ENCODE measurements around the gene GSX2. TPM values are rescaled to one million over a fixed set of nuclear protein-coding genes. Genes with fewer than 3 reads are reported as not detected.
A peak's percentile ranks its signal among the peaks of the same experiment; 100 is the strongest.

GSX2 gene
- total and polyA plus RNA-seq, 8 donors = not detected

- TF ChIP-seq, protein P1, sequence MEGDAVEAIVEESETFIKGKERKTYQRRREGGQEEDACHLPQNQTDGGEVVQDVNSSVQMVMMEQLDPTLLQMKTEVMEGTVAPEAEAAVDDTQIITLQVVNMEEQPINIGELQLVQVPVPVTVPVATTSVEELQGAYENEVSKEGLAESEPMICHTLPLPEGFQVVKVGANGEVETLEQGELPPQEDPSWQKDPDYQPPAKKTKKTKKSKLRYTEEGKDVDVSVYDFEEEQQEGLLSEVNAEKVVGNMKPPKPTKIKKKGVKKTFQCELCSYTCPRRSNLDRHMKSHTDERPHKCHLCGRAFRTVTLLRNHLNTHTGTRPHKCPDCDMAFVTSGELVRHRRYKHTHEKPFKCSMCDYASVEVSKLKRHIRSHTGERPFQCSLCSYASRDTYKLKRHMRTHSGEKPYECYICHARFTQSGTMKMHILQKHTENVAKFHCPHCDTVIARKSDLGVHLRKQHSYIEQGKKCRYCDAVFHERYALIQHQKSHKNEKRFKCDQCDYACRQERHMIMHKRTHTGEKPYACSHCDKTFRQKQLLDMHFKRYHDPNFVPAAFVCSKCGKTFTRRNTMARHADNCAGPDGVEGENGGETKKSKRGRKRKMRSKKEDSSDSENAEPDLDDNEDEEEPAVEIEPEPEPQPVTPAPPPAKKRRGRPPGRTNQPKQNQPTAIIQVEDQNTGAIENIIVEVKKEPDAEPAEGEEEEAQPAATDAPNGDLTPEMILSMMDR (IDR thresholded peaks at IDR 0.05) = no peak
- intact Hi-C loops (cut with DNase I) = no loop called here
- FAIRE-seq = no peak
- WGBS, 2 donors = 28 to 34% methylated on average over 3 of the region's 3 CpGs
- Histone ChIP-seq H3K36me3 (no peaks in the 10 kb centered on the region), H3K9me3 (no peaks in the 10 kb centered on the region), H3K4me3 (peak overlapping the region in 2 of 4 donors; percentile 82 to 90), H3K27me3 (no peaks in the 10 kb centered on the region), H3K4me1 (peaks cover 20 to 46% (median 30%) of the 10 kb centered on the region in 3 donors), H3K27ac (peak overlapping the region in 1 of 4 donors; percentile 95)
- no peak for DNase-seq
- no peak for ATAC-seq
Observed at GRCh38 chr4:54062392-54062791, 37.6 kb upstream of the GSX2 start.

DNA sequence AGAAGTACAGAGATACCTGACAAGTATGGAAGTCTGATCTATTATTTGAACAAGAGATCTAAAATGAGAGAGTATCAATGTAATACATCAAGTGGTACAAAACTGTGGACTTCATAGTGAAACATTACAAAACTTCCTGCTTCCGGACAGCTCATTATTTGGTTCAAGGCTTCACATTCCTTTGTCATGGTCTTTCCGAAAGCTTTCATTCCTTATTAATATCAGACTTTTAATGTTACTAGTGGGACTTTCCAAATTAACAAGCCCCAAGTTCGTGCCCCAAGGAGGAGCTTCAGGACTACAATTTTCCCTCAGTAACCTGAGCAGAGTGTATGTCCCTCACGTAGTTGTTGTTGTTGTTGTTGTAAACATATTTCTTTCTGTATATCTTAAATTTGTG lies 36.7 kb upstream of the GSX2 start:
- TF ChIP-seq, protein P1 (IDR thresholded peaks at IDR 0.05) = no peak
- ATAC-seq = peak in 2 of 4 donors; percentile 7 to 11
- Histone ChIP-seq H3K9me3 (no peaks in the 10 kb centered on the region), H3K27me3 (no peaks in the 10 kb centered on the region), H3K36me3 (no peaks in the 10 kb centered on the region), H3K4me1 (peaks cover 20 to 46% (median 30%) of the 10 kb centered on the region in 3 donors), H3K27ac (peak overlapping the region in 3 of 4 donors; percentile 88 to 95 (median 94)), H3K4me3 (peak overlapping the region; percentile 79 to 90 (median 85))
- FAIRE-seq = no peak
- intact Hi-C loops (cut with DNase I) = no loop called here
- no peak for DNase-seq
- 1% methylated on average over 4 of the region's 4 CpGs for WGBS, 2 donors

GRCh38 chr4:54063737-54064316 lies 36.1 kb upstream of the GSX2 start:
- TF ChIP-seq, protein P1 (IDR thresholded peaks at IDR 0.05) = no peak
- Histone ChIP-seq H3K27ac (peak overlapping the region; percentile 74 to 95 (median 91)), H3K36me3 (no peaks in the 10 kb centered on the region), H3K4me1 (peaks cover 20 to 44% (median 30%) of the 10 kb centered on the region in 3 donors), H3K4me3 (peak overlapping the region; percentile 79 to 90 (median 85)), H3K9me3 (no peaks in the 10 kb centered on the region), H3K27me3 (no peaks in the 10 kb centered on the region)
- peak; percentile 27 to 60 (median 49) for ATAC-seq
- 0 to 1% methylated on average over 37 to 38 of the region's 38 CpGs for WGBS, 2 donors
- FAIRE-seq = no peak
- intact Hi-C loops (cut with DNase I) = no loop called here
- peak in 5 of 6 donors; percentile 18 to 83 (median 40) for DNase-seq

DNA sequence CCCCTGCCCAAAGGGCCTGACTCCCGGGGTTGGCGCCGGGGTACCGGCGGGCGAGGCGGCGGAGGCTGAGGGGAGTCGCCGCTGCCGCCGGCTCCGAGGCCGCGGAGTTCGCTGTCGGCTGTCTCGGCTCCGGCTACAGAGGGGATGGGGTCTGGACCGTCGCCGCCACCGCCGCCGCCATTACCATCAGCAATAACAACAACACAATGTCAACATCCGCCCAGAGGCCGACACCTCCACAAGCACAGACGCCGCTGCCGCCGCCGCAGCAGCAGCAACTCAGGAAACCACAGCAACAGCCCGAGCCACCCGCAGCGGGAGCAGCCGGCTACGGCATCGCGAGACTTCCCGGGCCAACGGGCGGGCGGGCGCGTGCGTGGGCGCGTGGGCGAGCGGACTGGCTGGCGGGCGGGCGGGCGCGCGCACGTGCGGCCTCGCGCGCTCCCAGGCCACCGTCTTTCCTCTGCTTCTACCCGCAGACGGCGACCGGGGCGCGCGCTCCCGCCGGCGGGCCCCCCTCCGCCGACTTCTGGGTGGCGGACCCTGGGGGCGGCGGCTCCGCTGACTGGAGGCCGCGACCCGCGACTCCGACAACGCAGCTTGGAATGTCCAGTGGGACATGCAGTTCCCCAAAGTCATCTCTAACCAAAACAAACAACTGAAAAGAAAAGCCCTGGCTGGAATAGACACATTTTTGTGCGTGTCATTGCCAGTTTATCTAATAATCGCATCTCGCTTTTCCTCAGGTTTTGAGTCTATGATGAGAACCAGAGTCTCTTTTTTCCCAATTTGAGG lies 35.4 kb upstream of the GSX2 start, which contains the start of gene CHIC2:
TSS of gene CHIC2 (minus strand) at position 289 of the 795 bp plus-strand sequence. CDS start 305 bp downstream, outside the sequence.
- FAIRE-seq = no peak
- intact Hi-C loops (cut with DNase I) = no loop called here

More for the DNA sequence above, 35.4 kb upstream of the GSX2 start, which contains the start of gene CHIC2:
- WGBS, 2 donors = 0% methylated on average over 58 to 87 of the region's 87 CpGs
- peak within 1 kb of the TSS; percentile 74 to 95 (median 91) for H3K27ac ChIP-seq
- peak within 1 kb of the TSS; percentile 79 to 90 (median 85) for H3K4me3 ChIP-seq
- H3K36me3 ChIP-seq = no peaks in the 10 kb centered on the region
- H3K4me1 ChIP-seq = peaks cover 20 to 37% (median 25%) of the 10 kb centered on the region in 3 donors
- TF ChIP-seq, protein P1 (IDR thresholded peaks at IDR 0.05) = no peak
- H3K9me3 ChIP-seq = no peaks in the 10 kb centered on the region
- ATAC-seq (peak; percentile 92 to 97 (median 96)), DNase-seq (peak; percentile 93 to 98 (median 95))
- no peaks in the 10 kb centered on the region for H3K27me3 ChIP-seq
